ENCODE results near the gene ABTB2.

DNA sequence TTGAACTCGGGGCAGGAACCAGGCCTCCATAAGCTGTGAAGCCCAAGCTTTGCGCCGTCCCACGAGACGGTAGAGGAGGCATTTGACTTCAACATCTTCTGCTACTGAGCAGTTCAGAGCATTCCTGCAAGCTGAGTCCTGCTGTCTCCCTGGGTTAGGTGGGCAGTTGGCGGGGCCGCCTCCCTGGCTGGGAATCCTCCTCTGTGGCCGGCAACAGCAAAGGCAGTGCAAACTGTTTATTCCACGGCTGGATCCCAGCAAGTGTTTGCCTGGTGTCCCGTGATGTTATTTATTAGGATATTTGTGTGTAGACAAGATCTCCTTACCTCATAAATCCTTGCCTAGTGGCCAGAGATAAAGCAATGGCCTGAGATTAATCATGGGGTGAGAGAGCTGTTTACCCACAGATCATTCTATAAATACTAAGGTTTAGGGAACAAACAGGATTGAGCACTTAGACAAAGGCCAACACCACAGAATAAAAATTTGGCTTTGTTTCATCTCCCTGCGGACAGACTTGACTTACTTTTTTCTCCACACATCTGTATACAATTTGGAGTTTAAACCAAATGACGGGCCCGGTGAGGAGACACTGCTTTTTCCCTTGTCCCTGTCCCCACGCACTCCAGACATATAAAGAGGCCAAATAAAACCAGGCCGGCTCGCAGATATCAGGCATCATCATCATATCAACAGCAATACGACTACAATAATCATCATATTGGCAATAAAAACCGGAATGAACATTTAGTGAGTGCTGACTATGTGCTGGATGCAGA lies 189.0 kb downstream of the ABTB2 start:
- TF ChIP-seq CEBPB (IDR thresholded peaks at IDR 0.05) = no peak
- TF ChIP-seq, protein P1, sequence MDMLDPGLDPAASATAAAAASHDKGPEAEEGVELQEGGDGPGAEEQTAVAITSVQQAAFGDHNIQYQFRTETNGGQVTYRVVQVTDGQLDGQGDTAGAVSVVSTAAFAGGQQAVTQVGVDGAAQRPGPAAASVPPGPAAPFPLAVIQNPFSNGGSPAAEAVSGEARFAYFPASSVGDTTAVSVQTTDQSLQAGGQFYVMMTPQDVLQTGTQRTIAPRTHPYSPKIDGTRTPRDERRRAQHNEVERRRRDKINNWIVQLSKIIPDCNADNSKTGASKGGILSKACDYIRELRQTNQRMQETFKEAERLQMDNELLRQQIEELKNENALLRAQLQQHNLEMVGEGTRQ (IDR thresholded peaks at IDR 0.05) = no peak
- TF ChIP-seq MAX (IDR thresholded peaks at IDR 0.05) = no peak

Measured in A549 (cell line).